IPS-15b (cell line): Measurements from ENCODE around the gene TPM2.

Source experiments
- H3K27me3 ChIP-seq: one replicate; pipeline ENCODE4 v1.6.1; 2013; ENCODE audit warnings: low read length; ENCODE audit not compliant: control insufficient read depth, insufficient read depth
- H3K36me3 ChIP-seq: one replicate; pipeline ENCODE4 v1.6.1; 2013; ENCODE audit warnings: low read length; ENCODE audit not compliant: control insufficient read depth, insufficient read depth
- H3K4me1 ChIP-seq: one replicate; pipeline ENCODE4 v1.6.1; 2013; ENCODE audit warnings: mild to moderate bottlenecking, low read length; ENCODE audit not compliant: control insufficient read depth, insufficient read depth
- H3K4me3 ChIP-seq: one replicate; pipeline ENCODE4 v1.5.1; 2013; ENCODE audit warnings: low read depth, low read length
- H3K9ac ChIP-seq: one replicate; pipeline ENCODE4 v1.6.1; 2013; ENCODE audit warnings: low read depth, mild to moderate bottlenecking, low read length
- H3K9me3 ChIP-seq: one replicate; pipeline ENCODE4 v1.6.1; 2013; ENCODE audit warnings: mild to moderate bottlenecking, low read length; ENCODE audit not compliant: control insufficient read depth, insufficient read depth

Gene TPM2

DNA sequence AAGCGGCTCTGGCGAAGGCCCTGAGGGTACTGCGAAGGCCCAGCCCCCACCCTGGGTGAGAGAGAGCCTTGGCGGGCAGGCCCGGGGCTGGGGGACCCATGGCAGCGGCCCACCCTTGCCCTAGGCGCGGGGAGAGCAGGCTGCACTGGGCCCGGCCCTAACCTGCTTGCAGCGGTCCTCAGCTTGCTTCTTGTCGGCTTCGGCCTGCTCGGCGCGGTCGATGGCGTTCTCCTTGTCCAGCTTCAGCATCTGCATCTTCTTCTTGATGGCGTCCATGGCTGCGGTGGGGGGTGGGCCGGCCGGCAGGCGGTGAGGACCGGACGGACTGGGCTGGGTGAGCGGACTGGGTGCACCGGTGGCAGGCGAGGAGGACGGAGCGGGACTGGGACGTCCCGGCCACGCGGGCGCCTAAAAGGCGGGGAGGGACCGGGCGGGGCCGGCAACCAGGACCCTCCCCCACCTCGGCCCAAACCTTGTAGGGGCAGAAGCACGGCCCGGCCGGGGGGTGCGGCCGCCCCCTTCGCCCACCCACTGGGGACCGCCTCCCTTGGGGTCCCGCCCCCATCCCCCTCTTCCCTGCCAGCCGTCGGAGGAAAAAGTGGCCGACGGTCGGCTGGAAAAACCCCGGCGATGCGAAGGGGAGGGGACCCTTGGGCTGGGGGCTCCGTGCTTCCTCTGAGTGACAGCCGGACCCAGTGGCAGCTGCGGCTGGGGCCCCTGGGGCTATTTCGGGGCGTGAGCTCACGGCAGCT is at the start of gene TPM2:
TPM2 (minus strand) TSS at position 384 of the 752 bp plus-strand sequence; CDS start at position 276, 108 bp downstream.
- H3K4me1 ChIP-seq = peaks cover 10% of the 10 kb centered on the region
- H3K9ac ChIP-seq = peak within 1 kb of the TSS; percentile 92
- peak within 1 kb of the TSS; percentile 81 for H3K4me3 ChIP-seq
- H3K27me3 ChIP-seq = no peaks in the 10 kb centered on the region
- no peaks in the 10 kb centered on the region for H3K9me3 ChIP-seq
- peaks cover 24% of the 10 kb centered on the region for H3K36me3 ChIP-seq

GRCh38 chr9:35738924-35739323 is 49.2 kb upstream of the TPM2 start:
- H3K36me3 ChIP-seq = peaks cover 73% of the 10 kb centered on the region

DNA sequence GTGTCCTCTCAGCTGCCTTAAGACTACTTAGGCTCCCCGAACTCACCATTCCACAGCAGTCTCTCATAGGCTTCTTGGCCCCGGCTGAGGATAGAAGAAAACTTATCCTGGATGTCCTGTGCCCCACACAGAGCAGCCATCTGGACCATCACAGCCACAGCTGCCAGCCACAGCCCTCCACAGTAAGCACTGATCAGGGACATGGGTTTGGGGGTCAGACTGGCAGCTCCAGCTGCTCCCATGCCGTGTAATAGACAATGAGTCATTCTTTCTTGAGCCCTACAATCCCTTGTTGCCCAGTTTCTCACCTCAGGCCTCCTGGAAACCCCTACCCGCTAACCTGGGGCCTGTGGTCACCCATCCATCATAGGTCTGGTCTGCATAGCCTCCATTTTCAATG is 48.5 kb upstream of the TPM2 start:
- Histone ChIP-seq H3K27me3 (no peaks in the 10 kb centered on the region), H3K4me1 (no peaks in the 10 kb centered on the region), H3K9ac (no peak overlapping the region)

More at GRCh38 chr9:35738924-35739323, 49.2 kb upstream of the TPM2 start:
- H3K9ac ChIP-seq = no peak overlapping the region
- H3K4me1 ChIP-seq = no peaks in the 10 kb centered on the region
- no peaks in the 10 kb centered on the region for H3K27me3 ChIP-seq
- H3K4me3 ChIP-seq = no peak overlapping the region
- H3K9me3 ChIP-seq = no peaks in the 10 kb centered on the region

GRCh38 chr9:35737143-35737542 is 47.4 kb upstream of the TPM2 start:
- Histone ChIP-seq H3K4me1 (no peaks in the 10 kb centered on the region), H3K4me3 (no peak overlapping the region), H3K36me3 (peaks cover 56% of the 10 kb centered on the region), H3K9ac (no peak overlapping the region), H3K27me3 (no peaks in the 10 kb centered on the region), H3K9me3 (no peaks in the 10 kb centered on the region)

More for the DNA sequence above, 48.5 kb upstream of the TPM2 start:
- Histone ChIP-seq H3K9me3 (no peaks in the 10 kb centered on the region), H3K4me3 (no peak overlapping the region), H3K36me3 (peaks cover 65% of the 10 kb centered on the region)

- no peak overlapping the region for H3K9ac ChIP-seq
- H3K4me3 ChIP-seq = no peak overlapping the region
- no peaks in the 10 kb centered on the region for H3K4me1 ChIP-seq
- no peaks in the 10 kb centered on the region for H3K9me3 ChIP-seq
- no peaks in the 10 kb centered on the region for H3K27me3 ChIP-seq
- H3K36me3 ChIP-seq = peaks cover 49% of the 10 kb centered on the region
Measured at GRCh38 chr9:35736201-35736633, 46.5 kb upstream of the TPM2 start.

DNA sequence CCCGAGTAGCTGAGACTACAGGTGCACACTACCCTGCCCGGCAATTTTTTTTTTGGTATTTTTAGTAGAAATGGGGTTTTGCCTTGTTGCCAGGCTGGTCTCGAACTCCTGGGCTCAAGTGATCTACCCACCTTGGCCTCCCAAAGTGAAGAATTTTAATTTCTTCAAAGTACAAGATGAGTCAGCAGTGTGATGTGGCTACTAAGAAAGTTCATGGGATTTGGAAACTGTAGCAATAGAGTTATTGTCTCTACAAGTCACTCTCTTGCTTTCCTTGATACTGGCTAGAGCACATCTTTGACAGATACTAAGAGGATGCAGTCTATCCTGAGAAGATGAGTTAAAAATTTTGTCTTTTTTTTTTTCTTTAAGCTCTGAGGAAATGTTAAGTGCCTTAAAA is 44.4 kb upstream of the TPM2 start:
- Histone ChIP-seq H3K4me3 (no peak overlapping the region), H3K4me1 (peaks cover 11% of the 10 kb centered on the region), H3K36me3 (peaks cover 29% of the 10 kb centered on the region)

GRCh38 chr9:35732800-35733541 is 43.2 kb upstream of the TPM2 start:
- H3K4me1 ChIP-seq = peaks cover 22% of the 10 kb centered on the region
- H3K36me3 ChIP-seq = peaks cover 18% of the 10 kb centered on the region
- H3K9ac ChIP-seq = peak overlapping the region; percentile 82

More for the DNA sequence above, 44.4 kb upstream of the TPM2 start:
- H3K9me3 ChIP-seq = no peaks in the 10 kb centered on the region
- H3K27me3 ChIP-seq = no peaks in the 10 kb centered on the region
- H3K9ac ChIP-seq = no peak overlapping the region

DNA sequence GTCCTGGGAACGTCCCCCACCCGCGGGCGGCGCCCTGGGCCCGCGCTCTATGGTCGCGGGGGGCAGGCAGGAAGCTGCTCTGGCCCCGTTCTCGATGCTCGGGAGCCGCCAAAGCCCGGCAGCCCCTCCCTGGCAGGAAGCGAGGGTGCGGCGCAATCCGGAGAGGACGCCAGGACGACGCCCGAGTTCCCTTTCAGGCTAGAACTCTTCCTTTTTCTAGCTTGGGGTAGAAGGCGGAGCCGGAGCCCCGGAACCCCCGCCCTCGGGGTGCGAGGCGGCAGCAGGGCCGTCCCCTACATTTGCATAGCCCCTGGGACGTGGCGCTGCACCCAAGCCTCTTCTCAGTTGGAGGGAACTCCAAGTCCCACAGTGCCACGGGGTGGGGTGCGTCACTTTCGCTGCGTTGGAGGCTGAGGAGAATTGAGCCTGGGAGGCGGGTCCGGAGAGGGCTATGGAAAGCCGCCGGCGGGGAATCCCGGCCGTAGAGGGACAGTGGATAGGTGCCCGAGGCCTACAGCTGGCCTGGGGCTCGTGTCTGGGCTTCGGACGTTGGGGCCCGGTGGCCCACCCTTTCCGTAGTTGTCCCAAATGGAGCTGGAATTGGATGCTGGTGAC is 42.6 kb upstream of the TPM2 start, which contains the start of the genes CREB3 and TLN1:
CREB3 (plus strand) TSS at position 482 of the 615 bp plus-strand sequence; CDS start at position 589, 107 bp downstream.
TLN1 (minus strand) TSS at position 11 of the 615 bp plus-strand sequence. CDS start 6,501 bp downstream, outside the sequence.
- H3K4me1 ChIP-seq = peaks cover 28% of the 10 kb centered on the region
- no peaks in the 10 kb centered on the region for H3K27me3 ChIP-seq
- H3K9me3 ChIP-seq = no peaks in the 10 kb centered on the region
- peak within 1 kb of the TSS; percentile 82 for H3K9ac ChIP-seq
- H3K4me3 ChIP-seq = peak within 1 kb of the TSS; percentile 96
- peaks cover 11% of the 10 kb centered on the region for H3K36me3 ChIP-seq

More at GRCh38 chr9:35732800-35733541, 43.2 kb upstream of the TPM2 start:
- Histone ChIP-seq H3K27me3 (no peaks in the 10 kb centered on the region), H3K9me3 (no peaks in the 10 kb centered on the region), H3K4me3 (peak overlapping the region; percentile 96)

- Histone ChIP-seq H3K27me3 (no peaks in the 10 kb centered on the region), H3K9ac (peak overlapping the region; percentile 75), H3K9me3 (no peaks in the 10 kb centered on the region), H3K36me3 (peaks cover 4% of the 10 kb centered on the region), H3K4me1 (peaks cover 33% of the 10 kb centered on the region), H3K4me3 (peak overlapping the region; percentile 96)
Measured at GRCh38 chr9:35731415-35732184, 41.9 kb upstream of the TPM2 start.

- Histone ChIP-seq H3K9ac (no peak overlapping the region), H3K27me3 (no peaks in the 10 kb centered on the region), H3K9me3 (no peaks in the 10 kb centered on the region), H3K4me1 (peaks cover 34% of the 10 kb centered on the region), H3K36me3 (peaks cover under 1% of the 10 kb centered on the region), H3K4me3 (peak overlapping the region; percentile 27)
Measured at GRCh38 chr9:35730486-35730854, 40.7 kb upstream of the TPM2 start.
